Spleen (tissue), 7 donors: ENCODE data around the gene ATR.
"Not testable (repeated sequence)": the region's sequence is repeated elsewhere in the genome, so short reads cannot be mapped to it uniquely, and the experiment has no call there.

Source experiments
- POLR2A ChIP-seq, 3 donors: fragments of 450-650 bp; IDR thresholded peaks; one replicate each; pipeline ENCODE4 v1.5.1; 2017; ENCODE audit warnings: antibody characterized with exemption in 3 of 3, mild to moderate bottlenecking in 1 of 3
- POLR2AphosphoS5 ChIP-seq, 3 donors: sonication (generic); formaldehyde crosslinking; IDR thresholded peaks; one replicate each; pipeline ENCODE4 v1.5.1; 2017; ENCODE audit warnings: antibody characterized with exemption in 3 of 3
- TF ChIP-seq, protein P1 (sequence below), 11 experiments: fragments of 200-600 bp in 7 of 11; fragments of 450-650 bp in 4 of 11; sonication (generic) in 4 of 11; IDR thresholded peaks in 8 of 11; conservative IDR thresholded peaks in 3 of 11; 1 replicate in 7 of 11; 2 replicates in 4 of 11; pipeline versions ENCODE4 v1.4.0 to v1.8.0; 2016 to 2021; ENCODE audit warnings: antibody characterized with exemption in 11 of 11, inconsistent platforms in 4 of 11, mild to moderate bottlenecking in 1 of 11
- donor health status: DM: no; HTN: no; CAD: no; lungs with moderate emphysema.
- donor health status: DM: no; HTN: no; CAD: no.
- donor health status: DM: no; HTN: no; CAD: no.

- TF ChIP-seq, protein P1, sequence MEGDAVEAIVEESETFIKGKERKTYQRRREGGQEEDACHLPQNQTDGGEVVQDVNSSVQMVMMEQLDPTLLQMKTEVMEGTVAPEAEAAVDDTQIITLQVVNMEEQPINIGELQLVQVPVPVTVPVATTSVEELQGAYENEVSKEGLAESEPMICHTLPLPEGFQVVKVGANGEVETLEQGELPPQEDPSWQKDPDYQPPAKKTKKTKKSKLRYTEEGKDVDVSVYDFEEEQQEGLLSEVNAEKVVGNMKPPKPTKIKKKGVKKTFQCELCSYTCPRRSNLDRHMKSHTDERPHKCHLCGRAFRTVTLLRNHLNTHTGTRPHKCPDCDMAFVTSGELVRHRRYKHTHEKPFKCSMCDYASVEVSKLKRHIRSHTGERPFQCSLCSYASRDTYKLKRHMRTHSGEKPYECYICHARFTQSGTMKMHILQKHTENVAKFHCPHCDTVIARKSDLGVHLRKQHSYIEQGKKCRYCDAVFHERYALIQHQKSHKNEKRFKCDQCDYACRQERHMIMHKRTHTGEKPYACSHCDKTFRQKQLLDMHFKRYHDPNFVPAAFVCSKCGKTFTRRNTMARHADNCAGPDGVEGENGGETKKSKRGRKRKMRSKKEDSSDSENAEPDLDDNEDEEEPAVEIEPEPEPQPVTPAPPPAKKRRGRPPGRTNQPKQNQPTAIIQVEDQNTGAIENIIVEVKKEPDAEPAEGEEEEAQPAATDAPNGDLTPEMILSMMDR (IDR thresholded peaks at IDR 0.05 in 8 of 11, conservative IDR thresholded peaks at IDR 0.05 in 3 of 11): not testable (repeated sequence)
- TF ChIP-seq POLR2AphosphoS5, POLR2A (IDR thresholded peaks at IDR 0.05): not testable (repeated sequence)
Observed at GRCh38 chr3:142438096-142438495, 140.4 kb downstream of the ATR start.
